DLD1 (cell line): ENCODE data around the gene SP140L.
"Not testable (repeated sequence)": the region's sequence is repeated elsewhere in the genome, so short reads cannot be mapped to it uniquely, and the experiment has no call there.

Source experiments
- in situ Hi-C: cut with HindIII; loops from 2 replicates; pipeline ENCODE4 v1.10.0; 2017; ENCODE audit warnings: low sequenced_read_pairs

Gene SP140L

GRCh38 chr2:230326453-230327417 lies at the start of gene SP140L:
Gene SP140L (plus strand): TSS chr2:230327193. CDS start chr2:230327270, 77 bp downstream.
- in situ Hi-C loops = no loop called here

GRCh38 chr2:230282936-230283335 lies 44.1 kb upstream of the SP140L start:
- in situ Hi-C loops = no loop called here

GRCh38 chr2:230286048-230286447 lies 40.9 kb upstream of the SP140L start:
- in situ Hi-C loops = no loop called here

GRCh38 chr2:230289311-230289710 lies 37.7 kb upstream of the SP140L start:
- in situ Hi-C loops = not testable (repeated sequence)

GRCh38 chr2:230295192-230295591 lies 31.8 kb upstream of the SP140L start:
- in situ Hi-C loops = no loop called here

- in situ Hi-C loops = no loop called here
Measured at GRCh38 chr2:230296917-230297316, 30.1 kb upstream of the SP140L start.

GRCh38 chr2:230299618-230300017 lies 27.4 kb upstream of the SP140L start:
- in situ Hi-C loops = no loop called here

GRCh38 chr2:230305416-230306275 lies 21.3 kb upstream of the SP140L start:
- in situ Hi-C loops = no loop called here

GRCh38 chr2:230306474-230306873 lies 20.5 kb upstream of the SP140L start:
- in situ Hi-C loops = no loop called here

- in situ Hi-C loops = no loop called here
Measured at GRCh38 chr2:230307485-230307884, 19.5 kb upstream of the SP140L start.

GRCh38 chr2:230308402-230309000 lies 18.5 kb upstream of the SP140L start:
- in situ Hi-C loops = no loop called here

- in situ Hi-C loops = not testable (repeated sequence)
Measured at GRCh38 chr2:230310792-230311191, 16.2 kb upstream of the SP140L start.

GRCh38 chr2:230311634-230312033 lies 15.4 kb upstream of the SP140L start:
- in situ Hi-C loops = not testable (repeated sequence)

- in situ Hi-C loops = no loop called here
Measured at GRCh38 chr2:230312638-230313037, 14.4 kb upstream of the SP140L start.

- in situ Hi-C loops = no loop called here
Measured at GRCh38 chr2:230317366-230317765, 9.6 kb upstream of the SP140L start.

GRCh38 chr2:230318190-230319121 lies 8.5 kb upstream of the SP140L start:
- in situ Hi-C loops = no loop called here

GRCh38 chr2:230319211-230319862 lies 7.7 kb upstream of the SP140L start:
- in situ Hi-C loops = no loop called here

GRCh38 chr2:230321031-230321430 lies 6.0 kb upstream of the SP140L start:
- in situ Hi-C loops = no loop called here

GRCh38 chr2:230322561-230323384 lies 4.2 kb upstream of the SP140L start:
- in situ Hi-C loops = no loop called here
